K562 (cell line): ENCODE results near the gene SNAPC2. TPM values are rescaled to one million over a fixed set of nuclear protein-coding genes. Genes with fewer than 3 reads are reported as not detected.

Source experiments
- ATAC-seq: fragments of 200-7000 bp; cut with Tn5 transposase; 3 replicates; pipeline ENCODE4 v1.9.1; 2020; ENCODE audit warnings: moderate library complexity
- BruUV-seq: library from RNA; stranded (reverse); fragments of 400-500 nt; replicated peaks from 2 replicates; lab custom pipeline; 2021; lab: Mats Ljungman, UMichigan
- CTCF ChIA-PET: fragments of 300-600 bp; formaldehyde crosslinking; extraction: SDS; loops from one replicate; lab custom pipeline; 2021; ENCODE audit warnings: low intra/inter-chr PET ratio; lab: Yijun Ruan, JAX
- POLR2A ChIA-PET: fragments of 300-600, 350-650 bp; sonication (Branson Sonifier 250); formaldehyde crosslinking; extraction: SDS; loops from one replicate; lab custom pipeline; 2021; ENCODE audit warnings: antibody characterized with exemption, inconsistent platforms; lab: Yijun Ruan, JAX
- DNase-seq, 4 experiments: peaks; one replicate each; pipeline versions ENCODE4 v3.0.0 to v3.0.0-alpha.2; 2011 to 2018; ENCODE audit warnings: low spot score in 3 of 4, mixed read lengths in 3 of 4; ENCODE audit errors: extremely low read depth in 1 of 4
- FAIRE-seq: peaks from 2 replicates; lab custom pipeline; 2011; peaks lifted over from hg19 to GRCh38; lab: Jason Lieb, UNC
- H2AFZ ChIP-seq: 2 replicates; pipeline ENCODE4 v1.6.0; 2011; ENCODE audit warnings: low read depth, low read length, control low read depth, inconsistent platforms
- H3K27ac ChIP-seq: fragments of 200-600 bp; 3 replicates; pipeline ENCODE4 v1.8.0; 2011; ENCODE audit warnings: low read depth, mild to moderate bottlenecking, control low read depth, inconsistent platforms, low read length, moderate library complexity, mixed read lengths; ENCODE audit errors: extremely low read depth
- H3K27me3 ChIP-seq, 2 experiments: fragments of 300-600 bp in 1 of 2; 2 replicates in 1 of 2; 3 replicates in 1 of 2; pipeline versions ENCODE4 v1.6.0 to v1.8.0; 2011; ENCODE audit warnings: inconsistent platforms in 2 of 2, low read length in 2 of 2, mild to moderate bottlenecking in 1 of 2, mixed read lengths in 1 of 2, moderate library complexity in 1 of 2; ENCODE audit not compliant: control insufficient read depth in 2 of 2, insufficient read depth in 2 of 2
- H3K36me3 ChIP-seq: fragments of 300-600 bp; 3 replicates; pipeline ENCODE4 v1.8.0; 2011; ENCODE audit warnings: mild to moderate bottlenecking, low read length, inconsistent platforms; ENCODE audit not compliant: control insufficient read depth, insufficient read depth
- H3K4me1 ChIP-seq, 2 experiments: fragments of 200-600 bp in 1 of 2; replicated peaks in 1 of 2; 2 replicates in 1 of 2; 3 replicates in 1 of 2; pipeline versions ENCODE4 v1.5.1 to v1.8.0; 2011; ENCODE audit warnings: inconsistent platforms in 2 of 2, low read length in 2 of 2, mild to moderate bottlenecking in 1 of 2, mixed read lengths in 1 of 2, moderate library complexity in 1 of 2; ENCODE audit not compliant: control insufficient read depth in 2 of 2, insufficient read depth in 2 of 2
- H3K4me2 ChIP-seq: 2 replicates; pipeline ENCODE4 v1.6.1; 2011; ENCODE audit warnings: low read length, control low read depth, inconsistent platforms, mixed read lengths; ENCODE audit not compliant: insufficient read depth
- H3K4me3 ChIP-seq: fragments of 200-600 bp; sonication (generic), shearing (Covaris generic); 2 replicates; pipeline ENCODE4 v1.5.1; 2016; ENCODE audit warnings: control low read depth, inconsistent platforms
- H3K79me2 ChIP-seq: fragments of 200-600 bp; 3 replicates; pipeline ENCODE4 v1.8.0; 2011; ENCODE audit warnings: low read length, inconsistent platforms; ENCODE audit not compliant: control insufficient read depth, insufficient read depth
- H3K9ac ChIP-seq, 2 experiments: 2 replicates each; pipeline versions ENCODE4 v1.6.0 to v1.6.1; 2011; ENCODE audit warnings: low read depth in 2 of 2, low read length in 2 of 2, control low read depth in 1 of 2, inconsistent platforms in 1 of 2, mild to moderate bottlenecking in 1 of 2, mixed read lengths in 1 of 2; ENCODE audit not compliant: insufficient read depth in 1 of 2
- H3K9me1 ChIP-seq: one replicate; pipeline ENCODE4 v1.6.0; 2011; ENCODE audit warnings: inconsistent platforms, mild to moderate bottlenecking, low read length, moderate library complexity; ENCODE audit not compliant: control insufficient read depth, insufficient read depth
- H3K9me3 ChIP-seq: replicated peaks from 2 replicates; pipeline ENCODE4 v1.5.1; 2011; ENCODE audit warnings: low read depth, low read length, inconsistent platforms; ENCODE audit not compliant: control insufficient read depth, insufficient read depth
- H4K20me1 ChIP-seq: replicated peaks from 2 replicates; pipeline ENCODE4 v1.6.1; 2011; ENCODE audit warnings: low read length, inconsistent platforms, mixed read lengths; ENCODE audit not compliant: control insufficient read depth, insufficient read depth
- POLR2B ChIP-seq: fragments of 450-650 bp; IDR thresholded peaks from 2 replicates; pipeline ENCODE4 v1.6.1; 2018; ENCODE audit warnings: low read depth; ENCODE audit not compliant: partially characterized antibody
- SIRT6 ChIP-seq: IDR thresholded peaks from one replicate; pipeline ENCODE4 v1.6.1; 2012; ENCODE audit warnings: low read depth, mild to moderate bottlenecking, control low read depth, inconsistent platforms, low read length, moderate library complexity
- ZNF263 ChIP-seq: sonication (generic); formaldehyde crosslinking; IDR thresholded peaks from 2 replicates; pipeline ENCODE4 v1.8.0; 2022; ENCODE audit warnings: mild to moderate bottlenecking, missing genetic modification reagents, borderline replicate concordance
- ZNF830 ChIP-seq: fragments of 250-450 bp; sonication (Bioruptor Pico); IDR thresholded peaks from 2 replicates; pipeline ENCODE4 v1.5.0; 2021; ENCODE audit warnings: mild to moderate bottlenecking
- WGBS: fragments of 100-300 bp; shearing (Covaris generic); methylation state at CpG from one replicate; pipeline ENCODE4 v1.1.6; 2016; ENCODE audit warnings: low coverage, mixed read lengths; ENCODE audit not compliant: insufficient coverage; ENCODE audit errors: missing lambda C conversion rate; 5-methylcytosine and 5-hydroxymethylcytosine counted together
- in situ Hi-C: fragments of 300-500 bp; cut with MboI; formaldehyde crosslinking; loops from 4 replicates; pipeline ENCODE4 v1.15.0; 2018; ENCODE audit warnings: inconsistent platforms, mixed read lengths
- intact Hi-C: fragments of 100-400 bp; cut with micrococcal nuclease; formaldehyde crosslinking; loops from 2 replicates; pipeline ENCODE4 v1.14.2; 2022
- polyA plus RNA-seq, 8 experiments: library from polyadenylated mRNA; depleted of rRNA in 4 of 8; stranded (reverse) in 5 of 8; unstranded in 3 of 8; fragments of >200 nt; fragmentation: Nextera tagmentation in 2 of 8; fragmentation: Illumina TruSeq in 1 of 8; extraction: Ambion mirVana in 2 of 8; extraction: Trizol in 1 of 8; gene quantifications; 2 replicates each; pipeline versions ENCODE4 v1.2.1 to v1.2.3, GENCODE V29; 2011 to 2014; ENCODE audit warnings: inconsistent platforms in 1 of 8, missing spikeins in 1 of 8
- total RNA-seq, 7 experiments: library from RNA; depleted of rRNA in 6 of 7; stranded (reverse); fragments of >200 nt in 6 of 7; fragmentation: Illumina TruSeq in 2 of 7; extraction: Trizol in 2 of 7; gene quantifications; 2 replicates each; pipeline versions ENCODE4 v1.2.1 to v1.2.3, GENCODE V29; 2011 to 2021; ENCODE audit warnings: low replicate concordance in 1 of 7
- TF ChIP-seq, protein P1 (sequence below): IDR thresholded peaks from 2 replicates; pipeline ENCODE4 v1.6.1; 2014; ENCODE audit warnings: antibody characterized with exemption

SNAPC2 gene
- total and polyA plus RNA-seq, 9 of the 15 experiments (the other 6 are each of a cell fraction or from before 2014, with no cell fraction given), result 0.59 to 45.1 (median 15.3) TPM

- DNase-seq, result no peak
- TF ChIP-seq POLR2B (peak; percentile 21), SIRT6 (no peak), ZNF263 (CRISPR knock-in tag) (no peak), ZNF830 (CRISPR knock-in tag) (no peak)
- TF ChIP-seq, protein P1, sequence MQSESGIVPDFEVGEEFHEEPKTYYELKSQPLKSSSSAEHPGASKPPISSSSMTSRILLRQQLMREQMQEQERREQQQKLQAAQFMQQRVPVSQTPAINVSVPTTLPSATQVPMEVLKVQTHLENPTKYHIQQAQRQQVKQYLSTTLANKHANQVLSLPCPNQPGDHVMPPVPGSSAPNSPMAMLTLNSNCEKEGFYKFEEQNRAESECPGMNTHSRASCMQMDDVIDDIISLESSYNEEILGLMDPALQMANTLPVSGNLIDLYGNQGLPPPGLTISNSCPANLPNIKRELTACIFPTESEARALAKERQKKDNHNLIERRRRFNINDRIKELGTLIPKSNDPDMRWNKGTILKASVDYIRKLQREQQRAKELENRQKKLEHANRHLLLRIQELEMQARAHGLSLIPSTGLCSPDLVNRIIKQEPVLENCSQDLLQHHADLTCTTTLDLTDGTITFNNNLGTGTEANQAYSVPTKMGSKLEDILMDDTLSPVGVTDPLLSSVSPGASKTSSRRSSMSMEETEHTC, result no peak
- TF ChIP-seq, all 486 proteins: peak for 1
These were observed 18.8 kb upstream of the SNAPC2 start for GRCh38 chr19:7901337-7901736.

More at GRCh38 chr19:7901337-7901736, 18.8 kb upstream of the SNAPC2 start:
- H3K4me2 ChIP-seq, result no peak overlapping the region
- peaks cover 35% of the 10 kb centered on the region; the same call in 2 of the 3 replicates for H3K36me3 ChIP-seq
- H3K79me2 ChIP-seq, result peaks cover 37% of the 10 kb centered on the region
- H3K4me1 ChIP-seq, result peaks cover 13 to 50% of the 10 kb centered on the region in 2 experiments; a peak in 4 of 5 replicates
- POLR2A ChIA-PET, result interaction anchor here (0.5 to 5.3 kb wide), 8 partner anchors 11 to 890 kb away, joined by 3 to 72 read pairs (median 5); partner anchors contain the start of genes LRRC8E and SNAPC2
- no peak overlapping the region for H3K27ac ChIP-seq
- intact Hi-C loops (no loop called here), in situ Hi-C loops (no loop called here)
- CTCF ChIA-PET, result interaction anchor here (1.2 kb wide), 1 partner anchor 48 kb away, joined by 3 read pairs; no protein-coding TSS in a partner anchor
- H4K20me1 ChIP-seq, result no peaks in the 10 kb centered on the region
- no peak overlapping the region for H3K9ac ChIP-seq
- no TSS peak for BruUV-seq
- WGBS, result 87% methylated on average over 7 of the region's 7 CpGs
- H3K9me3 ChIP-seq, result no peaks in the 10 kb centered on the region
- ATAC-seq (no peak), FAIRE-seq (no peak)
- no peak overlapping the region for H3K4me3 ChIP-seq
- no peaks in the 10 kb centered on the region for H3K27me3 ChIP-seq
- H2AFZ ChIP-seq, result no peak overlapping the region
- peaks cover 7% of the 10 kb centered on the region for H3K9me1 ChIP-seq
